Central memory CD4-positive, alpha-beta T cell (primary cell): ENCODE measurements around the gene PPP1R9B.

Source experiments
- DNase-seq: peaks from one replicate; pipeline ENCODE4 v3.0.0; 2022

PPP1R9B gene

GRCh38 chr17:50171371-50172071 is 21.0 kb upstream of the PPP1R9B start:
- DNase-seq = no peak

GRCh38 chr17:50170662-50171370 is 20.3 kb upstream of the PPP1R9B start:
- no peak for DNase-seq

GRCh38 chr17:50169881-50170459 is 19.5 kb upstream of the PPP1R9B start:
- no peak for DNase-seq

GRCh38 chr17:50169121-50169764 is 18.8 kb upstream of the PPP1R9B start:
- peak; percentile 69 for DNase-seq

- no peak for DNase-seq
Measured at GRCh38 chr17:50168319-50168718, 17.8 kb upstream of the PPP1R9B start.

- DNase-seq = no peak
Measured at GRCh38 chr17:50167371-50167770, 16.9 kb upstream of the PPP1R9B start.

- no peak for DNase-seq
Measured at GRCh38 chr17:50166518-50167181, 16.2 kb upstream of the PPP1R9B start.

GRCh38 chr17:50165867-50166517 is 15.5 kb upstream of the PPP1R9B start, which contains the start of gene SGCA:
Gene SGCA (plus strand): TSS chr17:50166005. CDS start chr17:50166041, 36 bp downstream.
- DNase-seq = no peak

- DNase-seq = no peak
Measured at GRCh38 chr17:50165466-50165865, 15.0 kb upstream of the PPP1R9B start.

GRCh38 chr17:50165066-50165465 is 14.6 kb upstream of the PPP1R9B start:
- DNase-seq = no peak

GRCh38 chr17:50164697-50164988 is 14.2 kb upstream of the PPP1R9B start:
- no peak for DNase-seq

- no peak for DNase-seq
Measured at GRCh38 chr17:50163843-50164696, 13.6 kb upstream of the PPP1R9B start.

GRCh38 chr17:50162466-50163254 is 12.2 kb upstream of the PPP1R9B start:
- peak; percentile 30 for DNase-seq

- DNase-seq = no peak
Measured at GRCh38 chr17:50161911-50162288, 11.4 kb upstream of the PPP1R9B start.

GRCh38 chr17:50161023-50161910 is 10.8 kb upstream of the PPP1R9B start:
- peak; percentile 92 for DNase-seq

- no peak for DNase-seq
Measured at GRCh38 chr17:50157891-50158290, 7.4 kb upstream of the PPP1R9B start.

GRCh38 chr17:50155115-50155819 is 4.8 kb upstream of the PPP1R9B start:
- DNase-seq = no peak

- DNase-seq = no peak
Measured at GRCh38 chr17:50154604-50155003, 4.1 kb upstream of the PPP1R9B start.
